Activated CD4-positive, alpha-beta T cell treated with anti-CD3 and anti-CD28 coated beads, Interleukin-2, amount 10 ng/mL, durations not matched to agents 7 days and 5 days (primary cell): ENCODE data around the gene GABRG3. TPM values are rescaled to one million over a fixed set of nuclear protein-coding genes. Genes with fewer than 3 reads are reported as not detected.
"Not testable (repeated sequence)": the region's sequence is repeated elsewhere in the genome, so short reads cannot be mapped to it uniquely, and the experiment has no call there.

ENCODE experiments used
- CTCF ChIA-PET: fragments of 350-600 bp; sonication (Branson Sonifier 250); formaldehyde crosslinking; loops from one replicate; lab custom pipeline; 2021; ENCODE audit warnings: antibody characterized with exemption; lab: Charles Lee
- POLR2A ChIA-PET: fragments of 350-600 bp; sonication (Branson Sonifier 250); formaldehyde crosslinking; loops from one replicate; lab custom pipeline; 2021; ENCODE audit warnings: antibody characterized with exemption; lab: Charles Lee
- DNase-seq: peaks from one replicate; pipeline ENCODE4 v3.0.0-alpha.2; 2020
- H3K27ac Mint-ChIP-seq: one replicate; pipeline ENCODE4 v1.8.0; 2021; ENCODE audit warnings: mild to moderate bottlenecking, moderate library complexity, mixed read lengths
- H3K27me3 Mint-ChIP-seq: one replicate; pipeline ENCODE4 v1.8.0; 2021; ENCODE audit warnings: mixed read lengths
- H3K36me3 Mint-ChIP-seq: one replicate; pipeline ENCODE4 v1.8.0; 2021; ENCODE audit warnings: low read depth, mixed read lengths
- H3K4me1 Mint-ChIP-seq: one replicate; pipeline ENCODE4 v1.8.0; 2021; ENCODE audit warnings: mixed read lengths
- H3K4me3 Mint-ChIP-seq: one replicate; pipeline ENCODE4 v1.8.0; 2021; ENCODE audit warnings: mild to moderate bottlenecking, moderate library complexity, mixed read lengths
- H3K9me3 Mint-ChIP-seq: one replicate; pipeline ENCODE4 v1.8.0; 2021; ENCODE audit warnings: mixed read lengths
- total RNA-seq, 2 experiments: library from RNA; stranded (reverse); gene quantifications; one replicate each; pipeline ENCODE4 v1.2.3, GENCODE V29; 2021

GABRG3 gene
- total RNA-seq, 2 experiments from 2014 or later = not detected

GRCh38 chr15:27377391-27377790, 406.4 kb downstream of the GABRG3 start:
- H3K27ac Mint-ChIP-seq, H3K27me3 Mint-ChIP-seq, CTCF ChIA-PET, H3K36me3 Mint-ChIP-seq, H3K4me3 Mint-ChIP-seq, DNase-seq, H3K4me1 Mint-ChIP-seq, H3K9me3 Mint-ChIP-seq, POLR2A ChIA-PET: not testable (repeated sequence)

DNA sequence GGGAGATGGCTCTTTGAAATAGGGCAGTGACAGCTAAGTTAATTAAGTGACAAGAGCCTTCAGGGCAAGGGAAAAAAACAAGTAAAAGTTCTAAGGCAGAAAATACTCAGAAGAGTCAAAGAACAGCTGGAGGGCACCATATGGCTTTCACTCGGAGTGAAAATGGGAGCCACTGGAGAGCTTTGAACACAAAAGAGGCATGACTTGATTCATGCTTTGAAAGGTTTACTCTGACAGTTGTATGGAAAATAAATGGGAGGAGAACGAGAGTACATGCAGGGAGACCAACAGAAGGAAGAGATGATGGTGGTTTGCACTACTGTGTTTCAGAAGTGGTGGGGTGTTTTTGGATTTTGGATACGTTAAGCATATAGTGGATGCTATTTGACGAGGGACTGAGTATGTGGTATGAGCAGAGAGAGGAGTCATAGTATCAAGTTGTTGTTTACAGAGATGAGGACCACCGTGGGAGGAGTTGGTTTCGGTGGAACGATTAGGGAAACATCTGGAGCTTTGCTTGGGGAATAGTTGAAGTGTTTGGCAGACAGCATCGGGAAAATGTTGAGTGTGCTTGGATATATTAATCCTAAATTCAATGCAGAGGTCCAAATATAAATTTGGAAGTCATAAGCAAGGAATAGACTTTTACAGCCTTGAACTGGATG, 411.5 kb downstream of the GABRG3 start:
- no peaks in the 10 kb centered on the region for H3K4me1 Mint-ChIP-seq
- CTCF ChIA-PET = no interaction called here

DNA sequence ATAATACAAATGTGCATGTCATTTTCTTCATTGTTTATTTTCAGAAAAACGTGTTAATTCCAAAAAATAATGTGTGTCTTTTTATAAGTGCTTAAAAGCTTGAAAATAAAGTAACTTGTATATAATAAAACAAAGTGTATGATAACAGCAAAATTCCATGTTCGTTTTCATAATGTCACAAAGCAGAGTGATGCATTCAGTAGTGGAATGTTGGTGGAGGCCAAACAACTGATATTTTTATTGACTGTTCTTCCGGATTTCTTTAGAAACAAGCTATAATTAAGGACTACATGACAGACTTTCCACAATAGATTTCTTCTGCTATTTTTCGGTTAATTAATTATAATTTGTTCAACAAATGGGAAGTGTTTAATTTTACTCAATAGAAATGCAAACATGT, 412.7 kb downstream of the GABRG3 start:
- POLR2A ChIA-PET = no interaction called here
- Mint-ChIP-seq H3K4me1 (no peaks in the 10 kb centered on the region), H3K27ac (no peak overlapping the region), H3K27me3 (no peaks in the 10 kb centered on the region), H3K9me3 (peaks cover 13% of the 10 kb centered on the region), H3K4me3 (no peak overlapping the region), H3K36me3 (no peaks in the 10 kb centered on the region)
- CTCF ChIA-PET = no interaction called here
- no peak for DNase-seq

More for the DNA sequence above, 411.5 kb downstream of the GABRG3 start:
- no peak overlapping the region for H3K27ac Mint-ChIP-seq
- no peaks in the 10 kb centered on the region for H3K27me3 Mint-ChIP-seq
- no peak overlapping the region for H3K4me3 Mint-ChIP-seq
- POLR2A ChIA-PET = no interaction called here
- peaks cover 13% of the 10 kb centered on the region for H3K9me3 Mint-ChIP-seq
- DNase-seq = no peak
- H3K36me3 Mint-ChIP-seq = no peaks in the 10 kb centered on the region

DNA sequence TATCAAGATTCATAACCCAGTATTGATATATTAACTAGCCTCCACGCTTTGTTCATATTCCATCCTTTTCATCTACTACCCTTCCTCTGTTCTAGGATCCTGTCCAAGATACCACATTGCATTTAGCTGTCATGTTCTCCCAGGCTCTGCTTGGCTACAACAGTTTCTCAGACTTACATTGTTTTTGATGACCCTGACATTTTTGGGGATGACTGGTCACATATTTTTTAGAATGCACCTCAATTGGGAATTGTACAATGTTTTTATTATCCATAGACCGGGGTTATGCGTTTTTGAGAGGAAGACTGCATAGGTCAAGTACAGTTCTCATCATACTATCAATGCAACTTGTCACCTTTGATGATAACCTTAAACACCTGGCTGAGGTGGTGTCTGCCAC, 421.2 kb downstream of the GABRG3 start:
- H3K27me3 Mint-ChIP-seq = no peaks in the 10 kb centered on the region
- CTCF ChIA-PET = no interaction called here

DNA sequence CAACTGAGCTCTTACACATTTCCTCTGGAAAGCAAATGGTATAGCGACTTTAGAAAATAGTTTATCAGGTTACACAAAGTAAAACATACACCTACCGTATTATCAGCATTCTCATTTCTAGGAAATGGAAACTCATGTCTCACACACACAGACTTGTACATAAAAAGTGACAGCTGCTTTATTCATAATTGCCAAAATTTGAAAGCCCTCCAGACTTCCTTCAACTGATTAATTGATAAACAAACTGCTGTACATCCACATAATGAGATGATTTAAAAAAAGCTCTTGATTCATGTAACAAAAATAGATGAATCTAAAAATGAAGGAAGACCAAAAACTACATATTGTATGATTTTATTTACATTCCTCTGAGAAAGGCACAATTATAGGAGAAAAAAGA, 425.5 kb downstream of the GABRG3 start:
- CTCF ChIA-PET = no interaction called here
- DNase-seq = no peak
- Mint-ChIP-seq H3K27ac (no peak overlapping the region), H3K9me3 (peaks cover 8% of the 10 kb centered on the region), H3K4me3 (no peak overlapping the region), H3K36me3 (no peaks in the 10 kb centered on the region), H3K27me3 (no peaks in the 10 kb centered on the region), H3K4me1 (no peaks in the 10 kb centered on the region)
- POLR2A ChIA-PET = no interaction called here

More for the DNA sequence above, 421.2 kb downstream of the GABRG3 start:
- Mint-ChIP-seq H3K36me3 (no peaks in the 10 kb centered on the region), H3K9me3 (peaks cover 5% of the 10 kb centered on the region), H3K27ac (no peak overlapping the region), H3K4me1 (no peaks in the 10 kb centered on the region), H3K4me3 (no peak overlapping the region)
- no peak for DNase-seq
- POLR2A ChIA-PET = no interaction called here

DNA sequence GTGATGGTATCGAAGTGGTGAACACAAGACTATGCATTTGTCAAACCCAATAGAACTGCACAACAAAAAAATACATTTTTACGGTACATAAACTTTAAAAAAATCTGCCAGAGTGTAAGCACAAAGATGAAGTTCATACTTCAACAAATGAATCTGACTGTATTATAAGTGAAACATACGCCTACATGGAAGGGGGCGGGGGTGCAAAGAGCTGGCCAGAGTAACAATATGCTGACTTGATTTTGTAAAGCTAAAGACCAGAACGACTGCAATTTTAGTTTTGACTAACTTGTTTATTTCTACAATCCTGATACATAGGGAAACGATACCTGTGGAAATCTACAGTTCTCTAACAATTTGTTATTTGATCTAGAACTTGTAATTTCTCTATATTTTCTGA, 426.0 kb downstream of the GABRG3 start:
- no peak overlapping the region for H3K4me3 Mint-ChIP-seq
- H3K4me1 Mint-ChIP-seq = no peaks in the 10 kb centered on the region
- ChIA-PET POLR2A (no interaction called here), CTCF (no interaction called here)
- peaks cover 8% of the 10 kb centered on the region for H3K9me3 Mint-ChIP-seq
- no peaks in the 10 kb centered on the region for H3K36me3 Mint-ChIP-seq
- no peaks in the 10 kb centered on the region for H3K27me3 Mint-ChIP-seq
- DNase-seq = no peak
- no peak overlapping the region for H3K27ac Mint-ChIP-seq

DNA sequence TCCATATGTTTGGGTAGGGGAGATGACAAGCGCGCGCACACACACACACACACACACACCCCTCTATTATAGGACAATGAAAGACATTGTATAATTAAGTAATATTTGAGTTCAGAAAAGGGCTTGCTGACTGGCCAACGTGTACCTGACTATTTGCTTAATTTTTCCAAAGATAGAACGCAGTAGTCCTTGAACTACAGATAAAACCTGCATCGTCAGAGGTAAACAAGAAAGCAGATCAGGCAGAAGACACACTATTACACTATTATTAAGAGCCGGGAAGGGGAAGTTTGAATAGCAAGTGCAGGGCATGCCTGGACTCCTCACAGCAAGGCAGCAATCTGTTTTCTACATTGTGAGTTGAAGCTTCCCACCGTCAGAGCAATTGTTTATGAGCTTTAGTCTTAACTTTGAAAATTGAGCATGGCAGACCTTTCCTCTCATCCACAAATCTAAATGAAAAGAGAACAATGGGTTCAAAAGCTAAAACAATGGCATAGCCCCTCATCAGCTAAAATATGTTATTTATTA, 427.7 kb downstream of the GABRG3 start:
- no peak overlapping the region for H3K4me3 Mint-ChIP-seq
- H3K27ac Mint-ChIP-seq = no peak overlapping the region
- H3K4me1 Mint-ChIP-seq = no peaks in the 10 kb centered on the region
- H3K9me3 Mint-ChIP-seq = peaks cover 8% of the 10 kb centered on the region
- DNase-seq = no peak
- H3K36me3 Mint-ChIP-seq = no peaks in the 10 kb centered on the region
- H3K27me3 Mint-ChIP-seq = no peaks in the 10 kb centered on the region
- POLR2A ChIA-PET = no interaction called here
- CTCF ChIA-PET = no interaction called here

DNA sequence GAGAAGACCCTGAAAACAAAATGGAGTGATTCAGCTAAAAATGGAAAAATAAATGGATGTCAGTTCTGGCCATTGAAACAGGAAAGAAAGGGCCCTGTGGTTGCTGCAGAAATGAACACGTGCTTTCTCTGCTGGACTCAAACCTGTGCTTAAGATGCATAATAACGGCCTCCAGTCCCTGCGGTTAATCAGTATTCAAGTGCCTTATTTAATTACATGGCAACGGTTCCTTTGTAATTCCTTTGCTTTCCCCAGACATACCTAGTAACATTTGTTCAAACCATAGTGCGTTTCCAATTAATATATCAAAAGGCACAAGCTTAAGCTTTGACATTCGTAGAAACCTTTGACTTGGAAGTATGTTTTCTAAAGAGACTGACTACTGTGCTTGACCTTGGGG, 428.3 kb downstream of the GABRG3 start:
- POLR2A ChIA-PET = no interaction called here
- Mint-ChIP-seq H3K4me1 (no peaks in the 10 kb centered on the region), H3K9me3 (peaks cover 8% of the 10 kb centered on the region), H3K36me3 (no peaks in the 10 kb centered on the region), H3K27me3 (no peaks in the 10 kb centered on the region), H3K4me3 (no peak overlapping the region), H3K27ac (no peak overlapping the region)
- no peak for DNase-seq
- CTCF ChIA-PET = no interaction called here

DNA sequence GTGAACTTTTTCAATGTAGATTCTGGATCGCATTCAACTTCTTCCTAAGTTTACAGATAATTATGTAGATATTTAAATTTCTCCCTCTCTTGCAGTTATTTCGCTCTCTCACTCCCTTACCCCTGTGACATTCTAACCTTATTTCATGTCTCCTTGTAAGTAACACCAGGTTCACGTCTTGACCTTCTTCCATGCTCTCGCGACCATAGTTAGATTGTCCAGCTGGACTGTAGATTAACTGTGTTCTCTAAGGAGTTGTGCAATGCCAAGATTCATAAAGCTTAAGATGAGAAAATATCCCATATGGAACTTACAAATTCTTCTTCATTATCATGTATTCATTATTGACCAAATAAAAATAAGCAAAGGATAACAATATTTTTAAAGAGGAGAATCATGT, 430.5 kb downstream of the GABRG3 start:
- POLR2A ChIA-PET = no interaction called here
- Mint-ChIP-seq H3K36me3 (no peaks in the 10 kb centered on the region), H3K9me3 (peaks cover 15% of the 10 kb centered on the region), H3K4me3 (no peak overlapping the region), H3K27ac (no peak overlapping the region), H3K27me3 (no peaks in the 10 kb centered on the region), H3K4me1 (no peaks in the 10 kb centered on the region)
- CTCF ChIA-PET = no interaction called here
- no peak for DNase-seq

DNA sequence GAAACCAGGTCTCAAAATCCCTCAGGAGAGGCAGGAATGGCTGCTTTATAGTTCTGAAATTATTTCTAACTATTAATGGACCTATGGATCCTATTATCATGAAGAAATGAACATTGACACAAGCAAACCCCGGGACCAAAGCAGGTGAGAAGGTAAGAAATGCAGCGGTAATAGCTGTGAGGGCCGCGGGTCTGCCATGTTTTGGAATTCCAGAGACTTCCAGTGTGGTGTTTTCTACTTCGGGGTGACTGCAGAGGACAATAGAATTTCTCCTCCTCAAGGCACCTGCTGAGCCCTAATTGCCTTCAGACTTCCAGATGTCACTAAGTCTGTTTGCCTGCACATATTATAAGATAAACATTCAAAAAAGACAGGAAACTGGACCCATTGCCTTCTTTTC, 437.4 kb downstream of the GABRG3 start:
- Mint-ChIP-seq H3K27ac (no peak overlapping the region), H3K27me3 (no peaks in the 10 kb centered on the region), H3K36me3 (no peaks in the 10 kb centered on the region), H3K4me3 (no peak overlapping the region), H3K4me1 (no peaks in the 10 kb centered on the region), H3K9me3 (peaks cover 14% of the 10 kb centered on the region)
- DNase-seq = no peak
- ChIA-PET POLR2A (no interaction called here), CTCF (no interaction called here)

DNA sequence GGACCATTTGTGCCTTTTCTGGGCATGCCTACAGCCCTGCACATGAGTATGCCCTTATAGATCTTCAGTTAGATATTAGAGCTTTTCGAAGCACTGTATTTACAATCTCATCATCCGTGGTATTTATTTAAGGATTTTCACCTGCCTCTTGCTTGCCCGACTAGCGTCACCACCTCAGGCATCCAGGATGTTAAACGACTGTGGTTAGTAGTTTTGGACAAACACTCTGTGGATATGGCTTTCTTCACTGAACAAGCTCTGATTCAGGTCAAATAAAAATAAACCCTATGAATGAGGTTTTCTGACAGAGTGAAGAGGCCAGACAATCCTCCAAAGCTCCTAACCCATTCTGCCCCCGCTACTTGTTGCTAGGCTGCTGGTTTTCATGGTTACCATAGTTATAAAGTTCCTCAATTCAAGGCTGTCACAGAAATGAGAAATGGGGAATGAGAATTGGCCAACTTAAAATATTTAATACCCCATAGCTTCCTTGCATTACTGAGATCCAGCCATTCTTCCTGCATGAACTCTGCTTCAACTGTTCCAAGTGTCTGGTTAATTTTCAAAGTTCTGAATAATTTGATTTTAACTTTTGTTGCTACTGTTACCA, 440.1 kb downstream of the GABRG3 start:
- CTCF ChIA-PET = no interaction called here
- no peak for DNase-seq
- peaks cover 13% of the 10 kb centered on the region for H3K9me3 Mint-ChIP-seq
- H3K4me1 Mint-ChIP-seq = no peaks in the 10 kb centered on the region
- no peaks in the 10 kb centered on the region for H3K36me3 Mint-ChIP-seq
- POLR2A ChIA-PET = no interaction called here
- no peak overlapping the region for H3K27ac Mint-ChIP-seq
- H3K4me3 Mint-ChIP-seq = no peak overlapping the region
- H3K27me3 Mint-ChIP-seq = no peaks in the 10 kb centered on the region

- Mint-ChIP-seq H3K4me1 (no peaks in the 10 kb centered on the region), H3K4me3 (no peak overlapping the region), H3K36me3 (no peaks in the 10 kb centered on the region), H3K27ac (no peak overlapping the region), H3K9me3 (peaks cover 14% of the 10 kb centered on the region), H3K27me3 (no peaks in the 10 kb centered on the region)
- DNase-seq = no peak
- ChIA-PET POLR2A (no interaction called here), CTCF (no interaction called here)
Measured at GRCh38 chr15:27412415-27412814, 441.4 kb downstream of the GABRG3 start.

- Mint-ChIP-seq H3K9me3 (peaks cover 16% of the 10 kb centered on the region), H3K4me3 (no peak overlapping the region), H3K27me3 (no peaks in the 10 kb centered on the region), H3K27ac (no peak overlapping the region), H3K36me3 (no peaks in the 10 kb centered on the region), H3K4me1 (no peaks in the 10 kb centered on the region)
- POLR2A ChIA-PET = no interaction called here
- DNase-seq = no peak
- CTCF ChIA-PET = no interaction called here
Measured at GRCh38 chr15:27414168-27414870, 443.3 kb downstream of the GABRG3 start.
